ENCODE measurements around the gene PAK3.

Gene PAK3

DNA sequence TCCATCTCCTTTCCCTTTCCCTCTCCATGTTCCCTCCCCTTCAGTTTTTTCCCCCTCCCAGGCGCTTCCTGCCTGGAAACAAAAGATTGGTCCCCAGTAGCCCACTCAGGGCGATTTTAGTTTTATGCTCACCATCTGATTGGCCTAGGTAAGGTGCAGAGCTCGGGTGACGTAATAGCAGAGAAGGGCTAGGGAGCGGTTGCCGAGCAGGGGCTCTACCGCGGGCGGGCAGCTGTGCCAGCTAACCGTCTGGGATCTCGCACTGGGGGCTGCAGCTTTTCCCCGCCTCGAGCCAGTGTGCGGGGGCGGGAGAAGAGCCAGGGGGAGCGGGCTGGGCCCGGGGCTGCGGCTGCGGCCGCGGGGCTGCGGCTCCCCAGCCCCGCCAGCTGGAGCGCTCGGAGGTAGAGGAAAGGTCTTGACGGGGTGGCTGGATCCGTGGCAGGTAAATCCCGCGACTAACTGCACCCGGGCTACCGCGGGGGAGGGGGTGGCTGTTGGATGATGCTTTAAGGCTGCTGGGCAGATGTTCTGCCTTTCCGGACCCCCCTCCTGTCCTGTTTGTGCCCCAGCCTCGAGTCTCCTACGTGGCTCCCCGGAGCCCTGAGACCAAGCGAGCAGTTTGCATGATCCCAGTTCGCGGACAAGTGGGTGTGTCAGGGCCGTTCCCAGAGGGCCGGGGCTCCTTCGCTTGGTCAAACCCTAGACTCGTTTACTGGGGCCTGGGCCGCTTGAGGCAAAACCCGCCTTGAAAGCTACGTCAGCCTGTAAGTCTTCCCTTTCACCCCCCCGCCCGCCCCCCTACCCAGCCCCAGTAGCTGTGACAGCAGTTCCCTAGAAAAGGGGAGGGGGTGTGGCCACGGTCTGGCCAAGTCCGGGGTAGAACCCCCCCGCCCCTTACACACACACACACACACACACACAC, at the start of gene PAK3:
PAK3 (plus strand) TSS at position 218 of the 922 bp plus-strand sequence. CDS start 26,913 bp downstream, outside the sequence.
- Histone ChIP-seq H3K9ac (ENCODE audit: low read depth in 1 of 2, low read length in 2 of 2) (no peak within 1 kb of the TSS), H3K27ac (ENCODE audit: low read depth in 2 of 2, low read length in 2 of 2) (no peak within 1 kb of the TSS), H3K4me3 (ENCODE audit: low read length in 2 of 2) (peak within 1 kb of the TSS; percentile 30 to 69), H3K4me1 (ENCODE audit: control insufficient read depth in 2 of 2, insufficient read depth in 2 of 2, low read length in 2 of 2) (no peaks in the 10 kb centered on the region), H3K36me3 (ENCODE audit: control insufficient read depth in 2 of 2, insufficient read depth in 2 of 2, low read length in 2 of 2) (no peaks in the 10 kb centered on the region), H3K9me3 (ENCODE audit: control insufficient read depth in 2 of 2, low read length in 2 of 2) (no peaks in the 10 kb centered on the region), H3K27me3 (ENCODE audit: control insufficient read depth in 2 of 2, insufficient read depth in 2 of 2, low read length in 2 of 2) (peaks cover 11% of the 10 kb centered on the region in 2 donors)

DNA sequence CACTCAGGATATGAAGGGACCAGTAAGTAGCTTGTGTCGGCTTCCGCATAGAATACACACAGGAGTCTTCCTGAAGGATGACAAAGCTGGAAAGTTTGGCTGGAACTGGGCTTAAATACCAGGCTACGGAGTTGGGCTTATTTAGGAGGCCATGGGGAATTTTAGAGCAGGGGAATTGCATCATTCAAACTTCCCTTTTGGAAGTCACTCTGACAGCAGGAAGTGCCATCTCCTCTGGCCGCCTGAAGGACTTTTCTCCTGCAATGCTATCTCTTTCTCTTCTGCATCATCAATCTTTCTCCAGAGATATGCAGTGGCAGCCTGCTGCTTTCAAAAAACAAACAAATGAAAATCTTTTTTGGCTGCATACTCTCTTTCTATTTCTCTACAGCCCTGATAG, 48.4 kb upstream of the PAK3 start:
- Histone ChIP-seq H3K27me3 (ENCODE audit: control insufficient read depth in 2 of 2, insufficient read depth in 2 of 2, low read length in 2 of 2) (peaks cover 0 to 1% of the 10 kb centered on the region in 2 donors), H3K4me1 (ENCODE audit: control insufficient read depth in 2 of 2, insufficient read depth in 2 of 2, low read length in 2 of 2) (no peaks in the 10 kb centered on the region), H3K36me3 (ENCODE audit: control insufficient read depth in 2 of 2, insufficient read depth in 2 of 2, low read length in 2 of 2) (no peaks in the 10 kb centered on the region), H3K9ac (ENCODE audit: low read depth in 1 of 2, low read length in 2 of 2) (no peak overlapping the region), H3K4me3 (ENCODE audit: low read length in 2 of 2) (no peak overlapping the region), H3K9me3 (ENCODE audit: control insufficient read depth in 2 of 2, low read length in 2 of 2) (no peaks in the 10 kb centered on the region), H3K27ac (ENCODE audit: low read depth in 2 of 2, low read length in 2 of 2) (no peak overlapping the region)

DNA sequence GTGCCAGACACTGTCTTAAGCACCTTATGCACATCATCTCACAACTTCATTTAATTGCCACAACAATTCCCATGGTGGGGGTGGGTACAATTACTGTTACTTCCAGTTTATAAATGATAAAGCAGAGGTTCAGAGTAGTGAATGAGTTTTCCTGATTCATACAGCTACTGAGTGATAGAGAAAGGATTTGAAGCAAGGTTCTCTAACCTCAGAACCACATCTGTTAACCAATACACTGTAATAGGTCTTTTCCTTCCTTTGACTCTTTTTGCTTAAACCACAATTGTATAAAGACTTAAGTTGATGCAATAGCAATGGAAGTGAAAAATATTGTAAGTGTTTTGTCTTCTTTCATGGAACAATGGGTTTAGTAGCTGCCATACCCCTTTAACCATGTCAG, 43.5 kb upstream of the PAK3 start:
- H3K27ac ChIP-seq (ENCODE audit: low read depth in 2 of 2, low read length in 2 of 2) = no peak overlapping the region
- no peak overlapping the region for H3K9ac ChIP-seq (ENCODE audit: low read depth in 1 of 2, low read length in 2 of 2)
- H3K27me3 ChIP-seq (ENCODE audit: control insufficient read depth in 2 of 2, insufficient read depth in 2 of 2, low read length in 2 of 2) = peaks cover 0 to 2% of the 10 kb centered on the region in 2 donors
- no peaks in the 10 kb centered on the region for H3K9me3 ChIP-seq (ENCODE audit: control insufficient read depth in 2 of 2, low read length in 2 of 2)
- no peak overlapping the region for H3K4me3 ChIP-seq (ENCODE audit: low read length in 2 of 2)
- H3K36me3 ChIP-seq (ENCODE audit: control insufficient read depth in 2 of 2, insufficient read depth in 2 of 2, low read length in 2 of 2) = no peaks in the 10 kb centered on the region
- no peaks in the 10 kb centered on the region for H3K4me1 ChIP-seq (ENCODE audit: control insufficient read depth in 2 of 2, insufficient read depth in 2 of 2, low read length in 2 of 2)

DNA sequence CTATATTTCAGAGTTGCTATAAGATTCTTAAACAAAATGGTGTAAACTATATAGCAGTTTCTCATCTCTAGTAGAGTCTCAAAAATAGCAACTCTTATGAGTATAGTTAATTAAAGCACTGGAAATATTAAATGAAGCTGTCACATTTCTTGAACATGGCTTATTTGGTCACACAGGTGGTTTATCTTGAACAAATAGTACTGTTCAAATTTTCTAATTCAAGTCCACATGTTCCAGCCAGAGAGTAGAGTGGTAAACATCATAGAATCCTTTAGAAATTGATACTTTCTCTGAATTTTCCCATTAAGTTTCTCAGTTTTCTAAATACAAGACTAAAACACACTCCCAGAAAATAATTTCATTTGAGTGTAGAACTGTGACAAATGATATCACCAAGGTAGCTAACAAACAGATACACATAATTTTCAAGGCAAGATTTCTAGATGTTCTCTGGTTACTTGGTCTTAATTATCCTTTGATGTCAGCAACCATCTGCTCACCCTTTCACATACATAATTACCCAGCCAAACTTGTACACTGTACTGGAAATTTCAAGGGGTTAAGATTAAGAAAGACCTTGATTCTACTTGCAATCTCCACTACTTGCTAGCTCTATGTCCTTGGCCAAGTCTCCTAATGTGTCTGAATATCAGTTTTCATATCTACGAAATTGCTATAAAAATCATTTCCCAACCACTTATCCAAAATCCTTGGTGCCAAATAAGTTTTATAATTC, 24.3 kb upstream of the PAK3 start:
- no peak overlapping the region for H3K9ac ChIP-seq (ENCODE audit: low read depth in 1 of 2, low read length in 2 of 2)
- H3K27me3 ChIP-seq (ENCODE audit: control insufficient read depth in 2 of 2, insufficient read depth in 2 of 2, low read length in 2 of 2) = no peaks in the 10 kb centered on the region
- H3K9me3 ChIP-seq (ENCODE audit: control insufficient read depth in 2 of 2, low read length in 2 of 2) = no peaks in the 10 kb centered on the region
- H3K4me1 ChIP-seq (ENCODE audit: control insufficient read depth in 2 of 2, insufficient read depth in 2 of 2, low read length in 2 of 2) = no peaks in the 10 kb centered on the region
- H3K27ac ChIP-seq (ENCODE audit: low read depth in 2 of 2, low read length in 2 of 2) = no peak overlapping the region
- H3K4me3 ChIP-seq (ENCODE audit: low read length in 2 of 2) = no peak overlapping the region
- no peaks in the 10 kb centered on the region for H3K36me3 ChIP-seq (ENCODE audit: control insufficient read depth in 2 of 2, insufficient read depth in 2 of 2, low read length in 2 of 2)

DNA sequence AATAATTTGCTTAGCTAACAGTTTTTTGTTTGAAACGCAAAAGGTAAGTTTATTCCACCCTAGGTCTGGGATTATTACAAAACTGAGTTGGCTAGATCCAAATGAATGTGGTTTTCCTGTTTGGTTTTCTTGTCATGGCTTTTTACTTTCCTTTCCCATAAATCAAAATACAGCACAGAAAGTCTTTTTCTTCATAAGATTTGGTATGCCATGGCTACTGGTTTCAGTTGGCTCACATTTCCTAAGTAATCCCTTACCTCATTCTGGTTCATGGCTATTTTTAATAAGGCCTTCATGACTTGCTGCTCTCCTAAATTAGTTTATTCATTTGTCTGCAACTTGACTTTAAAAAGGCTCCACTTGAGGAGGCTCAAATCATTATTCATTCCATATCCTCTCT, 12.9 kb upstream of the PAK3 start:
- H3K4me3 ChIP-seq (ENCODE audit: low read length in 2 of 2) = no peak overlapping the region
- no peaks in the 10 kb centered on the region for H3K36me3 ChIP-seq (ENCODE audit: control insufficient read depth in 2 of 2, insufficient read depth in 2 of 2, low read length in 2 of 2)
- no peaks in the 10 kb centered on the region for H3K9me3 ChIP-seq (ENCODE audit: control insufficient read depth in 2 of 2, low read length in 2 of 2)
- no peak overlapping the region for H3K27ac ChIP-seq (ENCODE audit: low read depth in 2 of 2, low read length in 2 of 2)
- H3K4me1 ChIP-seq (ENCODE audit: control insufficient read depth in 2 of 2, insufficient read depth in 2 of 2, low read length in 2 of 2) = no peaks in the 10 kb centered on the region
- H3K27me3 ChIP-seq (ENCODE audit: control insufficient read depth in 2 of 2, insufficient read depth in 2 of 2, low read length in 2 of 2) = peaks cover 0 to 13% of the 10 kb centered on the region in 2 donors
- H3K9ac ChIP-seq (ENCODE audit: low read depth in 1 of 2, low read length in 2 of 2) = no peak overlapping the region

DNA sequence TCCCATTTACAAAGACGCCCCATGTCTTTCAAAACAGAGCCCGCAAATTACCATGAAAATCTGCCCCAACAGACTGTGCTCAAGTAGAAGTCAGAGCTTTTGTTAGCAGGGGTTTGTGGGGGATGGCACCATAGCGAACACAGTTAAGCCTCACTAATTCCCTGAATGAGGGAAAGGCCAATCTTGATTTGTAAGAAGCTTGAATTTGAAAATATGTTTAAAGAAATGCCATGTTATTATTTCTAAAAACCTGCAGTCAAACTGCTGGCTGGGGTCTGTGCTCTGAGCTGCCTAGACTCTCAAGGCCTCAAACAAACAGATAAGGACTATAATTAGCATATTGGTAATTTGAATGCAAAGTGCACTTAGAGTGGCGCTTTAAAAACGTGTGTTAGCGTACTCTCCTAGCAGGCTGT, 9.4 kb upstream of the PAK3 start:
- no peak overlapping the region for H3K27ac ChIP-seq (ENCODE audit: low read depth in 2 of 2, low read length in 2 of 2)
- H3K4me1 ChIP-seq (ENCODE audit: control insufficient read depth in 2 of 2, insufficient read depth in 2 of 2, low read length in 2 of 2) = no peaks in the 10 kb centered on the region

DNA sequence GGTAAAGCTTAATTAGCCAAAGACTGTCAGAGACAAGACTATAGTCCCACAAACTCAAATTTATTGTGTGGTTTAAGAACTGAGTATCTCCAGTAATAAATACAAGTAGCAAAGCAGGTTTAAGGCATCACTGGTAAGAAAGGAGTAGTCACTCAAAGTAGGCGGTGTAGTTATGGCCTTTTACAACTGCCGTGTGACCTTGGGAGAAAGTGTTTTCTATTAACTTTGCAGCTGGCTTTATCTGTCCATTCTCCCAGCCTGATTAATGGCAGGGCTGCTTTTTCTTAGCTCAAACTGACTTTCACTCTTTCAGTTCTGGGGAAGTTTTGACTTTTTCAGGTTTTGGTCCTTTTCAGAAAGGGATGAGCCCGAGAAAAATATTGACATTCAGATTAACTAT, 7.4 kb upstream of the PAK3 start:
- no peak overlapping the region for H3K4me3 ChIP-seq (ENCODE audit: low read length in 2 of 2)
- no peaks in the 10 kb centered on the region for H3K36me3 ChIP-seq (ENCODE audit: control insufficient read depth in 2 of 2, insufficient read depth in 2 of 2, low read length in 2 of 2)
- H3K4me1 ChIP-seq (ENCODE audit: control insufficient read depth in 2 of 2, insufficient read depth in 2 of 2, low read length in 2 of 2) = no peaks in the 10 kb centered on the region
- H3K9me3 ChIP-seq (ENCODE audit: control insufficient read depth in 2 of 2, low read length in 2 of 2) = no peaks in the 10 kb centered on the region
- H3K9ac ChIP-seq (ENCODE audit: low read depth in 1 of 2, low read length in 2 of 2) = no peak overlapping the region
- no peak overlapping the region for H3K27ac ChIP-seq (ENCODE audit: low read depth in 2 of 2, low read length in 2 of 2)
- peaks cover 3 to 20% of the 10 kb centered on the region in 2 donors for H3K27me3 ChIP-seq (ENCODE audit: control insufficient read depth in 2 of 2, insufficient read depth in 2 of 2, low read length in 2 of 2)

More for the DNA sequence above, 9.4 kb upstream of the PAK3 start:
- Histone ChIP-seq H3K27me3 (ENCODE audit: control insufficient read depth in 2 of 2, insufficient read depth in 2 of 2, low read length in 2 of 2) (peaks cover 3 to 20% of the 10 kb centered on the region in 2 donors), H3K9me3 (ENCODE audit: control insufficient read depth in 2 of 2, low read length in 2 of 2) (no peaks in the 10 kb centered on the region), H3K9ac (ENCODE audit: low read depth in 1 of 2, low read length in 2 of 2) (no peak overlapping the region), H3K36me3 (ENCODE audit: control insufficient read depth in 2 of 2, insufficient read depth in 2 of 2, low read length in 2 of 2) (no peaks in the 10 kb centered on the region), H3K4me3 (ENCODE audit: low read length in 2 of 2) (no peak overlapping the region)

DNA sequence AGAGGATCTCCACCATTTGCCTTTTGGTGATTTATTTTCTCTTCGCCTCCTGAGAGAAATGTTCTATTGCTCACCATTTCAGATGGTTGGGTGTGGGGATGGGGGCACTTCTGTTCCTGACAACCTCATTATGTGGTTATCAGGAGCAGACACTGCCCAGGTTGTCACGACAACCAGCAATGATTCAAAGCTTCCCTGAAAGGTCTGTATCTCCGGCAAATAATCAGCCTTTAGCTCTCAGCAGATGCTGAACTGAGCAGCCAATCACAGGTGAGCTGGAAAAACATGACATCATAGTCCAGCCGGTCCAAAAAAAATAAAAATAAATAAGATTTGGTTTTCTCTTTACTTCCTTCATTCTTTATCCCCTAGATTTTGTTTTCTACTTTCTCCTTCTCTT, 5.5 kb upstream of the PAK3 start:
- H3K9ac ChIP-seq (ENCODE audit: low read depth in 1 of 2, low read length in 2 of 2) = no peak overlapping the region
- H3K27ac ChIP-seq (ENCODE audit: low read depth in 2 of 2, low read length in 2 of 2) = no peak overlapping the region
- no peaks in the 10 kb centered on the region for H3K36me3 ChIP-seq (ENCODE audit: control insufficient read depth in 2 of 2, insufficient read depth in 2 of 2, low read length in 2 of 2)
- H3K27me3 ChIP-seq (ENCODE audit: control insufficient read depth in 2 of 2, insufficient read depth in 2 of 2, low read length in 2 of 2) = peaks cover 7 to 14% of the 10 kb centered on the region in 2 donors
- H3K4me1 ChIP-seq (ENCODE audit: control insufficient read depth in 2 of 2, insufficient read depth in 2 of 2, low read length in 2 of 2) = no peaks in the 10 kb centered on the region
- H3K9me3 ChIP-seq (ENCODE audit: control insufficient read depth in 2 of 2, low read length in 2 of 2) = no peaks in the 10 kb centered on the region
- no peak overlapping the region for H3K4me3 ChIP-seq (ENCODE audit: low read length in 2 of 2)

DNA sequence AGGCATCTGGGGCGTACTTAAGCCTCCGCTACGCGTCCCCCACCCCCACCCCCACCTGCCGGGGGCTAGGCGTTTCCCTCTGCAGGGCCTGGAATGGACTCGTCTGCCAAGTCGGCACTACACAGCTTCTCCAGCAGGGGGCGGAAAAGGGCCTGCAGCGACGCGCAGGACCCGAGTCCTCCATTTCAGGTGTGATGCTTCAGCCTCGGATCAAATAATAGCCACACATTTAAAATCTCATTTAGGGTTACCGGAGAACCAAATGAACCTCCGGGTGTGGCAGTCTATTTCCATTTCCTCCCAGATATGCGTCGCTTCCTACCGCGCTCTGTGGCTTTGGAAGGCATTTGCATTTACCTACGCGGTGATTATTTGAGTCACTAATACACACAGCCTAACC, 2.9 kb downstream of the PAK3 start:
- Histone ChIP-seq H3K4me3 (ENCODE audit: low read length in 2 of 2) (no peak overlapping the region), H3K27ac (ENCODE audit: low read depth in 2 of 2, low read length in 2 of 2) (no peak overlapping the region), H3K36me3 (ENCODE audit: control insufficient read depth in 2 of 2, insufficient read depth in 2 of 2, low read length in 2 of 2) (no peaks in the 10 kb centered on the region), H3K9me3 (ENCODE audit: control insufficient read depth in 2 of 2, low read length in 2 of 2) (no peaks in the 10 kb centered on the region), H3K9ac (ENCODE audit: low read depth in 1 of 2, low read length in 2 of 2) (no peak overlapping the region), H3K4me1 (ENCODE audit: control insufficient read depth in 2 of 2, insufficient read depth in 2 of 2, low read length in 2 of 2) (no peaks in the 10 kb centered on the region), H3K27me3 (ENCODE audit: control insufficient read depth in 2 of 2, insufficient read depth in 2 of 2, low read length in 2 of 2) (peaks cover 11% of the 10 kb centered on the region in 2 donors)

DNA sequence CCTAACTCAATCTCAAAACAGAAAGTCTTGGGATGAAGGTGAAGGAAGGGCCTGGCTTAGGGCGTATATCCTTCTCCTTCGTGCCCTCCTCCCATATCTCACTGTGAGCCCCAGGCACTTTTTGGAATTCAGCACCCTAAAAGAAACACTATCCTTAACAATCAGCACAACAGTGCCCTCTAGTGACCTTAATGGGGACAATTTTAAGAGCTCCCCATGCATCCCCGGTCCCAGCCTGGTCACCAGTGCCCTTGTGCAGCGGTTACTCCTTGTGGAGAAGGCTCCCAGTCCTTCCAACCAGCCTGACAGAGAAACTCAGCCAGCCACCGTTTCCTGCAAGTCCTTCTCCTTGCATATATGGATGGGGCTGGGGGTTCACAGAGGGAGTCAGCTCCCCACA, 4.2 kb downstream of the PAK3 start:
- Histone ChIP-seq H3K4me3 (ENCODE audit: low read length in 2 of 2) (no peak overlapping the region), H3K27ac (ENCODE audit: low read depth in 2 of 2, low read length in 2 of 2) (no peak overlapping the region), H3K9me3 (ENCODE audit: control insufficient read depth in 2 of 2, low read length in 2 of 2) (no peaks in the 10 kb centered on the region), H3K36me3 (ENCODE audit: control insufficient read depth in 2 of 2, insufficient read depth in 2 of 2, low read length in 2 of 2) (no peaks in the 10 kb centered on the region), H3K9ac (ENCODE audit: low read depth in 1 of 2, low read length in 2 of 2) (no peak overlapping the region), H3K4me1 (ENCODE audit: control insufficient read depth in 2 of 2, insufficient read depth in 2 of 2, low read length in 2 of 2) (no peaks in the 10 kb centered on the region), H3K27me3 (ENCODE audit: control insufficient read depth in 2 of 2, insufficient read depth in 2 of 2, low read length in 2 of 2) (peaks cover 10 to 11% of the 10 kb centered on the region in 2 donors)
